H1 (cell line): ENCODE data around the gene PASK. TPM values are rescaled to one million over a fixed set of nuclear protein-coding genes. Genes with fewer than 3 reads are reported as not detected.

Experiments used
- CBX8 ChIP-seq: fragments of 300-800, 300-1000 bp; sonication (generic); IDR thresholded peaks from 2 replicates; pipeline ENCODE4 v1.7.1; 2016; ENCODE audit warnings: low read depth, low read length, borderline replicate concordance
- HDAC2 ChIP-seq, 2 experiments: fragments of 300-600 bp in 1 of 2; sonication (generic) in 1 of 2; IDR thresholded peaks; 2 replicates each; pipeline ENCODE4 v1.6.1; 2011 to 2012; ENCODE audit warnings: low read depth in 2 of 2, low read length in 2 of 2, mild to moderate bottlenecking in 2 of 2, moderate library complexity in 2 of 2, borderline replicate concordance in 1 of 2, inconsistent platforms in 1 of 2
- HDAC6 ChIP-seq: IDR thresholded peaks from one replicate; pipeline ENCODE4 v1.7.1; 2012; ENCODE audit warnings: low read depth, mild to moderate bottlenecking, inconsistent platforms, low read length, moderate library complexity
- KDM4A ChIP-seq: IDR thresholded peaks from one replicate; pipeline ENCODE4 v1.7.1; 2012; ENCODE audit warnings: low read depth, mild to moderate bottlenecking, moderate library complexity, low read length, inconsistent platforms; ENCODE audit not compliant: severe bottlenecking
- KDM5A ChIP-seq: fragments of 200-600 bp; IDR thresholded peaks from 2 replicates; pipeline ENCODE4 v1.7.1; 2012; ENCODE audit warnings: mild to moderate bottlenecking, low read length, inconsistent platforms, mixed read lengths
- POLR2AphosphoS5 ChIP-seq: IDR thresholded peaks from 2 replicates; pipeline ENCODE4 v1.6.1; 2011; ENCODE audit warnings: low read depth, low read length
- RNF2 ChIP-seq: fragments of 200-900, 300-1000 bp; sonication (generic); IDR thresholded peaks from 2 replicates; pipeline ENCODE4 v1.7.1; 2016; ENCODE audit warnings: borderline replicate concordance, low read depth, mild to moderate bottlenecking, antibody characterized with exemption, low read length; ENCODE audit not compliant: poor library complexity, severe bottlenecking; ENCODE audit errors: missing control alignments
- SIN3A ChIP-seq, 2 experiments: IDR thresholded peaks in 1 of 2; conservative IDR thresholded peaks in 1 of 2; 2 replicates each; pipeline ENCODE4 v1.6.1; 2011 to 2012; ENCODE audit warnings: low read length in 2 of 2, improper control_type of control experiment in 1 of 2, low read depth in 1 of 2, mild to moderate bottlenecking in 1 of 2
- SRF ChIP-seq: IDR thresholded peaks from 2 replicates; pipeline ENCODE4 v1.6.1; 2011; ENCODE audit warnings: mild to moderate bottlenecking, low read depth, low read length, moderate library complexity
- TAF7 ChIP-seq: optimal IDR thresholded peaks from 2 replicates; pipeline ENCODE3; 2011; ENCODE audit warnings: low read depth, mild to moderate bottlenecking, inconsistent platforms, low read length, moderate library complexity, borderline replicate concordance
- polyA plus RNA-seq, 7 experiments: library from polyadenylated mRNA; depleted of rRNA in 3 of 7; stranded (reverse) in 5 of 7; unstranded in 2 of 7; fragments of >200 nt in 5 of 7; fragments of 200-250 nt in 2 of 7; gene quantifications; 1 replicate in 5 of 7; 2 replicates in 1 of 7; 4 replicates in 1 of 7; pipeline versions ENCODE4 v1.2.1 to v1.2.3, GENCODE V29; 2011 to 2013; ENCODE audit warnings: missing spikeins in 2 of 7, mixed read lengths in 2 of 7
- total RNA-seq: library from RNA; stranded (reverse); fragmentation: NEBNext Ultra II Directional; extraction: Animal tissue kit (Norgen Biotek cat#: 25700); gene quantifications from 2 replicates; pipeline ENCODE4 v1.2.1, GENCODE V29; 2021
- TF ChIP-seq, protein P1 (sequence below): fragments of 300-600 bp; sonication (generic); IDR thresholded peaks from 2 replicates; pipeline ENCODE4 v1.7.1; 2012; ENCODE audit warnings: low read length, moderate library complexity, mild to moderate bottlenecking, inconsistent platforms; ENCODE audit not compliant: insufficient replicate concordance

Gene PASK
- total and polyA plus RNA-seq, 2 of the 8 experiments (the other 6 are each of a cell fraction or from before 2014, with no cell fraction given): 20.5 to 66.1 TPM

DNA sequence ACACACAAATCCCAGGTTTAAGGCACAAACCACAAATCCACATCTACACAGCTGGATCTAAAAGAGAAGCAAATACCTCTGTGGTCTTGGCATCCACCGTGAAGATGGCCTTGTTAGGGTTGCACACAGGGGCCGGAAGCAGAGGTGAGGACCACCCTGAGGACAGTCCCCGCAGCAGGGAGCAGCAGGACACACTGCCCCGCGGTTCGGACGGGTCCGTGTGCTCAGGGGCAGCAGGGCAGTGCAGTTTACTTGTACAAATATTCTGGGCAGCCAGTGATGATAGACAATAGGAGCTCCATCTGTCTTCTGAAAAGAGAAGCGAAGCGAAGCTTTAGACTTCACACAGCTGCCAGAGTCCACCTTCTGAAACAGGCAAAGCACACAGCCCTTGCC is 8.8 kb downstream of the PASK start (continued):
- TF ChIP-seq, protein P1, sequence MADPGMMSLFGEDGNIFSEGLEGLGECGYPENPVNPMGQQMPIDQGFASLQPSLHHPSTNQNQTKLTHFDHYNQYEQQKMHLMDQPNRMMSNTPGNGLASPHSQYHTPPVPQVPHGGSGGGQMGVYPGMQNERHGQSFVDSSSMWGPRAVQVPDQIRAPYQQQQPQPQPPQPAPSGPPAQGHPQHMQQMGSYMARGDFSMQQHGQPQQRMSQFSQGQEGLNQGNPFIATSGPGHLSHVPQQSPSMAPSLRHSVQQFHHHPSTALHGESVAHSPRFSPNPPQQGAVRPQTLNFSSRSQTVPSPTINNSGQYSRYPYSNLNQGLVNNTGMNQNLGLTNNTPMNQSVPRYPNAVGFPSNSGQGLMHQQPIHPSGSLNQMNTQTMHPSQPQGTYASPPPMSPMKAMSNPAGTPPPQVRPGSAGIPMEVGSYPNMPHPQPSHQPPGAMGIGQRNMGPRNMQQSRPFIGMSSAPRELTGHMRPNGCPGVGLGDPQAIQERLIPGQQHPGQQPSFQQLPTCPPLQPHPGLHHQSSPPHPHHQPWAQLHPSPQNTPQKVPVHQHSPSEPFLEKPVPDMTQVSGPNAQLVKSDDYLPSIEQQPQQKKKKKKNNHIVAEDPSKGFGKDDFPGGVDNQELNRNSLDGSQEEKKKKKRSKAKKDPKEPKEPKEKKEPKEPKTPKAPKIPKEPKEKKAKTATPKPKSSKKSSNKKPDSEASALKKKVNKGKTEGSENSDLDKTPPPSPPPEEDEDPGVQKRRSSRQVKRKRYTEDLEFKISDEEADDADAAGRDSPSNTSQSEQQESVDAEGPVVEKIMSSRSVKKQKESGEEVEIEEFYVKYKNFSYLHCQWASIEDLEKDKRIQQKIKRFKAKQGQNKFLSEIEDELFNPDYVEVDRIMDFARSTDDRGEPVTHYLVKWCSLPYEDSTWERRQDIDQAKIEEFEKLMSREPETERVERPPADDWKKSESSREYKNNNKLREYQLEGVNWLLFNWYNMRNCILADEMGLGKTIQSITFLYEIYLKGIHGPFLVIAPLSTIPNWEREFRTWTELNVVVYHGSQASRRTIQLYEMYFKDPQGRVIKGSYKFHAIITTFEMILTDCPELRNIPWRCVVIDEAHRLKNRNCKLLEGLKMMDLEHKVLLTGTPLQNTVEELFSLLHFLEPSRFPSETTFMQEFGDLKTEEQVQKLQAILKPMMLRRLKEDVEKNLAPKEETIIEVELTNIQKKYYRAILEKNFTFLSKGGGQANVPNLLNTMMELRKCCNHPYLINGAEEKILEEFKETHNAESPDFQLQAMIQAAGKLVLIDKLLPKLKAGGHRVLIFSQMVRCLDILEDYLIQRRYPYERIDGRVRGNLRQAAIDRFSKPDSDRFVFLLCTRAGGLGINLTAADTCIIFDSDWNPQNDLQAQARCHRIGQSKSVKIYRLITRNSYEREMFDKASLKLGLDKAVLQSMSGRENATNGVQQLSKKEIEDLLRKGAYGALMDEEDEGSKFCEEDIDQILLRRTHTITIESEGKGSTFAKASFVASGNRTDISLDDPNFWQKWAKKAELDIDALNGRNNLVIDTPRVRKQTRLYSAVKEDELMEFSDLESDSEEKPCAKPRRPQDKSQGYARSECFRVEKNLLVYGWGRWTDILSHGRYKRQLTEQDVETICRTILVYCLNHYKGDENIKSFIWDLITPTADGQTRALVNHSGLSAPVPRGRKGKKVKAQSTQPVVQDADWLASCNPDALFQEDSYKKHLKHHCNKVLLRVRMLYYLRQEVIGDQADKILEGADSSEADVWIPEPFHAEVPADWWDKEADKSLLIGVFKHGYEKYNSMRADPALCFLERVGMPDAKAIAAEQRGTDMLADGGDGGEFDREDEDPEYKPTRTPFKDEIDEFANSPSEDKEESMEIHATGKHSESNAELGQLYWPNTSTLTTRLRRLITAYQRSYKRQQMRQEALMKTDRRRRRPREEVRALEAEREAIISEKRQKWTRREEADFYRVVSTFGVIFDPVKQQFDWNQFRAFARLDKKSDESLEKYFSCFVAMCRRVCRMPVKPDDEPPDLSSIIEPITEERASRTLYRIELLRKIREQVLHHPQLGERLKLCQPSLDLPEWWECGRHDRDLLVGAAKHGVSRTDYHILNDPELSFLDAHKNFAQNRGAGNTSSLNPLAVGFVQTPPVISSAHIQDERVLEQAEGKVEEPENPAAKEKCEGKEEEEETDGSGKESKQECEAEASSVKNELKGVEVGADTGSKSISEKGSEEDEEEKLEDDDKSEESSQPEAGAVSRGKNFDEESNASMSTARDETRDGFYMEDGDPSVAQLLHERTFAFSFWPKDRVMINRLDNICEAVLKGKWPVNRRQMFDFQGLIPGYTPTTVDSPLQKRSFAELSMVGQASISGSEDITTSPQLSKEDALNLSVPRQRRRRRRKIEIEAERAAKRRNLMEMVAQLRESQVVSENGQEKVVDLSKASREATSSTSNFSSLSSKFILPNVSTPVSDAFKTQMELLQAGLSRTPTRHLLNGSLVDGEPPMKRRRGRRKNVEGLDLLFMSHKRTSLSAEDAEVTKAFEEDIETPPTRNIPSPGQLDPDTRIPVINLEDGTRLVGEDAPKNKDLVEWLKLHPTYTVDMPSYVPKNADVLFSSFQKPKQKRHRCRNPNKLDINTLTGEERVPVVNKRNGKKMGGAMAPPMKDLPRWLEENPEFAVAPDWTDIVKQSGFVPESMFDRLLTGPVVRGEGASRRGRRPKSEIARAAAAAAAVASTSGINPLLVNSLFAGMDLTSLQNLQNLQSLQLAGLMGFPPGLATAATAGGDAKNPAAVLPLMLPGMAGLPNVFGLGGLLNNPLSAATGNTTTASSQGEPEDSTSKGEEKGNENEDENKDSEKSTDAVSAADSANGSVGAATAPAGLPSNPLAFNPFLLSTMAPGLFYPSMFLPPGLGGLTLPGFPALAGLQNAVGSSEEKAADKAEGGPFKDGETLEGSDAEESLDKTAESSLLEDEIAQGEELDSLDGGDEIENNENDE: no peak
- TF ChIP-seq CBX8 (no peak), HDAC2 (IDR thresholded peaks at IDR 0.05; ENCODE audit: borderline replicate concordance in 1 of 2, low read depth in 2 of 2, low read length in 2 of 2) (no peak), HDAC6 (no peak), SIN3A (conservative IDR thresholded peaks at IDR 0.05 in 1 of 2, IDR thresholded peaks at IDR 0.05 in 1 of 2; ENCODE audit: low read depth in 1 of 2, low read length in 2 of 2) (no peak), POLR2AphosphoS5 (no peak), SRF (no peak), TAF7 (no peak), RNF2 (no peak), KDM5A (no peak), KDM4A (no peak)
